Activated CD4-positive, alpha-beta T cell treated with anti-CD3 and anti-CD28 coated beads, Interleukin-2, Interleukin-6, amounts not matched to agents 100 ng/mL and 50 ng/mL, durations not matched to agents 16 hours and 8 hours (primary cell): Measurements from ENCODE around the gene AKAP6.
A peak's percentile ranks its signal among the peaks of the same experiment; 100 is the strongest.
"Not testable (repeated sequence)": the region's sequence is repeated elsewhere in the genome, so short reads cannot be mapped to it uniquely, and the experiment has no call there.

Experiments
- DNase-seq: peaks from one replicate; pipeline ENCODE4 v3.0.0-alpha.2; 2020

The AKAP6 gene

GRCh38 chr14:32545506-32546210, 216.6 kb downstream of the AKAP6 start:
- DNase-seq: no peak

- DNase-seq: no peak
Observed at GRCh38 chr14:32546246-32546645, 217.1 kb downstream of the AKAP6 start.

- no peak for DNase-seq
Observed at GRCh38 chr14:32552766-32553165, 223.7 kb downstream of the AKAP6 start.

GRCh38 chr14:32559048-32559447, 229.9 kb downstream of the AKAP6 start:
- DNase-seq: no peak

- DNase-seq: no peak
Observed at GRCh38 chr14:32559590-32559989, 230.5 kb downstream of the AKAP6 start.

- peak; percentile 55 for DNase-seq
Observed at GRCh38 chr14:32560209-32560857, 231.2 kb downstream of the AKAP6 start.

GRCh38 chr14:32561520-32561919, 232.4 kb downstream of the AKAP6 start:
- no peak for DNase-seq

- peak; percentile 24 for DNase-seq
Observed at GRCh38 chr14:32564596-32564995, 235.5 kb downstream of the AKAP6 start.

- DNase-seq: no peak
Observed at GRCh38 chr14:32565256-32565655, 236.2 kb downstream of the AKAP6 start.

GRCh38 chr14:32567543-32568384, 238.7 kb downstream of the AKAP6 start:
- no peak for DNase-seq

- DNase-seq: no peak
Observed at GRCh38 chr14:32571551-32571950, 242.5 kb downstream of the AKAP6 start.

GRCh38 chr14:32571995-32572866, 243.1 kb downstream of the AKAP6 start:
- no peak for DNase-seq

GRCh38 chr14:32572867-32573150, 243.7 kb downstream of the AKAP6 start:
- no peak for DNase-seq

GRCh38 chr14:32574269-32574668, 245.2 kb downstream of the AKAP6 start:
- no peak for DNase-seq

- DNase-seq: peak; percentile 57
Observed at GRCh38 chr14:32576088-32576795, 247.1 kb downstream of the AKAP6 start.

- DNase-seq: no peak
Observed at GRCh38 chr14:32576977-32577376, 247.9 kb downstream of the AKAP6 start.

- no peak for DNase-seq
Observed at GRCh38 chr14:32578181-32578580, 249.1 kb downstream of the AKAP6 start.

GRCh38 chr14:32583427-32583826, 254.3 kb downstream of the AKAP6 start:
- not testable (repeated sequence) for DNase-seq

GRCh38 chr14:32584079-32584478, 255.0 kb downstream of the AKAP6 start:
- DNase-seq: no peak

GRCh38 chr14:32587461-32587860, 258.4 kb downstream of the AKAP6 start:
- DNase-seq: no peak

- peak; percentile 26 for DNase-seq
Observed at GRCh38 chr14:32588448-32589320, 259.6 kb downstream of the AKAP6 start.
